Esophagus (tissue), 2 donors: ENCODE measurements around the gene MED25. TPM values are rescaled to one million over a fixed set of nuclear protein-coding genes. Genes with fewer than 3 reads are reported as not detected.

Source experiments
- H3K27ac ChIP-seq, 2 donors: one replicate each; pipeline ENCODE4 v1.5.1; 2013; ENCODE audit warnings: low read depth in 2 of 2, mild to moderate bottlenecking in 2 of 2, inconsistent platforms in 1 of 2, low read length in 1 of 2, moderate library complexity in 1 of 2
- H3K27me3 ChIP-seq, 2 donors: one replicate each; pipeline ENCODE4 v1.6.1; 2013; ENCODE audit warnings: low read length in 2 of 2, control low read depth in 1 of 2, mild to moderate bottlenecking in 1 of 2; ENCODE audit not compliant: insufficient read depth in 2 of 2, control insufficient read depth in 1 of 2
- H3K36me3 ChIP-seq, 2 donors: one replicate each; pipeline ENCODE4 v1.6.1; 2013; ENCODE audit warnings: low read length in 1 of 2; ENCODE audit not compliant: control insufficient read depth in 2 of 2, insufficient read depth in 2 of 2
- H3K4me1 ChIP-seq, 2 donors: one replicate each; pipeline ENCODE4 v1.6.1; 2013; ENCODE audit warnings: low read length in 1 of 2; ENCODE audit not compliant: control insufficient read depth in 2 of 2, insufficient read depth in 2 of 2
- H3K4me3 ChIP-seq, 2 donors: one replicate each; pipeline ENCODE4 v1.5.1; 2013; ENCODE audit warnings: low read length in 2 of 2, mild to moderate bottlenecking in 2 of 2, low read depth in 1 of 2, moderate library complexity in 1 of 2
- H3K9me3 ChIP-seq, 2 donors: one replicate each; pipeline ENCODE4 v1.6.1; 2013; ENCODE audit warnings: mild to moderate bottlenecking in 2 of 2, low read depth in 1 of 2, low read length in 1 of 2, moderate library complexity in 1 of 2; ENCODE audit not compliant: control insufficient read depth in 2 of 2, insufficient read depth in 1 of 2
- WGBS, 2 donors: extraction: QIAGEN DNeasy Blood & Tissue Kit; methylation state at CpG; one replicate each; pipeline ENCODE4 v1.1.7; 2013; 5-methylcytosine and 5-hydroxymethylcytosine counted together
- polyA plus RNA-seq, 2 donors: library from polyadenylated mRNA; stranded (reverse); fragments of 200-250 nt; gene quantifications; one replicate each; pipeline ENCODE4 v1.2.3, GENCODE V29; 2013
- donor health status: healthy with polysubstance abuse.
- donor health status: Bipolar disorder and iron deficiency.

MED25 gene
- polyA plus RNA-seq, 2 donors, result 27.7 to 54.9 TPM

DNA sequence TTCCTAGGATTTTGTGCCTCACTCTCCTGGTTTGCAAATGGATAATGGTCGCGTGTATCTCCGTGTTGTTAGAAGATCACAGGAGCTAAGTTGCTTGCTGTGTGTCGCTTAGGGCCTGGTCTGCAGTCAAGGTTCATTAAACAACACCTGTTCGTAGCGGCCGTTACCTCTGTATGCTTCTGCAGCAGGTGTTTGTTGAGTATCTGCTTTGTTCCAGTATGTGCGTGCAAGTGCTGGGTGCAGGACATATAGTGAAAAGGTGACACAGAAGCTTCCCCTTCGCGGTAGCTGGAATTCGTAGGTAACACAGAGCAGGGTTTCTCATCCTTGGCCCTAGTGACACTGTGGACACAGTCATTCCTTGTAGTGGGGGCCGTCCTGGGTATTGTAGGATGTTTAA lies 5.4 kb downstream of the MED25 start:
- peaks cover 4 to 7% of the 10 kb centered on the region in 2 donors for H3K4me1 ChIP-seq
- WGBS, 2 donors, result 86 to 94% methylated on average over 12 of the region's 12 CpGs
- peaks cover 0 to 25% of the 10 kb centered on the region in 2 donors for H3K36me3 ChIP-seq
- H3K9me3 ChIP-seq, result no peaks in the 10 kb centered on the region
- no peak overlapping the region for H3K4me3 ChIP-seq
- no peak overlapping the region for H3K27ac ChIP-seq
- no peaks in the 10 kb centered on the region for H3K27me3 ChIP-seq

DNA sequence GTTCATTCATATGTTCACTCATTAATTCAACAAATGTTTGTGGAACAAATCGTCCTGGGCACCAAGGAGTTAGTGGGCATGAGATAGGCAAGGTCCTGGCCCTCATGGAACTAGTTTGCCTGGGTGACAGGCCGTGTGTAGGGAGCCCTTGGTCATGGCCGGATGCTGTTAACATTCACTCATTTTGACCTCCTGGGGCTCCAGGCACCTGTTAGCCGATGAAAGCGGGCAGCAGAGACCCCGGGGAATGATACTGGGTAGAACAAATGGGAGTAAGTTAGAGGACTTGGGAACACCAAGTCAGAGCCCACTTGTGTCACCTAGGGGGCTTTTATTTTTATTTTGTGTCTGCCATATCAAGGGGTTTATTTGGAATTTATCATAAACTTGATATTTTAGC lies 6.6 kb downstream of the MED25 start:
- H3K27ac ChIP-seq, result no peak overlapping the region
- H3K9me3 ChIP-seq, result no peaks in the 10 kb centered on the region
- H3K36me3 ChIP-seq, result peaks cover 0 to 32% of the 10 kb centered on the region in 2 donors
- H3K4me1 ChIP-seq, result no peaks in the 10 kb centered on the region
- WGBS, 2 donors, result 90 to 93% methylated on average over 6 of the region's 6 CpGs
- no peak overlapping the region for H3K4me3 ChIP-seq
- no peaks in the 10 kb centered on the region for H3K27me3 ChIP-seq

DNA sequence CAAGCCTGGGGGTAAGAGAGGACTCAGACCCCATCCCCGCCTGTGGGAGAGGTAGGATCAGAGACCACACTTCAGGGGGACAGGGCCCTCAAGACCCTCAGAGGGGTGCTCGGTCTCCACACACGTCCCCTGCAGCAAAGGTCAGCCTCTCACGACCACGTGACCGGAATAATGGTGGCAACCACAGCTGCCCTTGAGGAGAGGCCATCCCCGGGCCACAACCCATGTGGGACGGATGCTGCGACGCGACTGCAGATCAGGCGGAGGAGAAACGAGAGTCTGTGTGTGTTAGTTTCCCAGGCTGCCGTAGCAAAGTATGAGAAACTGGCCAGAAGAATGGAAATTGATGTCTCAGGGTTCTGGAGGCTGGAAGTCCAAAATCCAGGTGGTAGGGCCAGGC lies 8.9 kb downstream of the MED25 start:
- H3K27me3 ChIP-seq, result no peaks in the 10 kb centered on the region
- no peak overlapping the region for H3K27ac ChIP-seq
- H3K36me3 ChIP-seq, result peaks cover 5 to 49% of the 10 kb centered on the region in 2 donors
- 91 to 92% methylated on average over 14 of the region's 14 CpGs for WGBS, 2 donors
- no peaks in the 10 kb centered on the region for H3K9me3 ChIP-seq
- no peaks in the 10 kb centered on the region for H3K4me1 ChIP-seq
- no peak overlapping the region for H3K4me3 ChIP-seq

DNA sequence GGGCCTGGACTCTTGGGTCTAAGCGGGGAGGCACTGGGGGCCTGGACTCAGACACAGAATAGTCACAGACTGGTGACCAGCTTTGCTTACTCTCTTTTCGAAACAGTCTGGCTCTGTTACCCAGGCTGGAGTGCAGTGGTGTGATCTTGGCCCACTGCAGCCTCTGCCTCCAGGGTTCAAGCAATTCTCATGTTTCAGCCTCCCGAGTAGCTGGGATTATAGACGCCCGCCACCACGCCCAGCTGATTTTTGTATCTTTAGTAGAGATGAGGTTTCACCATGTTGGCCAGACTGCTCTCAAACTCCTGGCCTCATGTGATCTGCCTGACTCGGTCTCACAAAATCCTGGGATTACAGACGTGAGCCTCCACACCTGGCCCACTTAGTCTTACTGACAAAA lies 11.1 kb downstream of the MED25 start:
- H3K4me3 ChIP-seq, result no peak overlapping the region
- H3K27me3 ChIP-seq, result no peaks in the 10 kb centered on the region
- 87 to 92% methylated on average over 8 of the region's 8 CpGs for WGBS, 2 donors
- H3K4me1 ChIP-seq, result no peaks in the 10 kb centered on the region
- H3K27ac ChIP-seq, result no peak overlapping the region
- peaks cover 8 to 55% of the 10 kb centered on the region in 2 donors for H3K36me3 ChIP-seq
- no peaks in the 10 kb centered on the region for H3K9me3 ChIP-seq

DNA sequence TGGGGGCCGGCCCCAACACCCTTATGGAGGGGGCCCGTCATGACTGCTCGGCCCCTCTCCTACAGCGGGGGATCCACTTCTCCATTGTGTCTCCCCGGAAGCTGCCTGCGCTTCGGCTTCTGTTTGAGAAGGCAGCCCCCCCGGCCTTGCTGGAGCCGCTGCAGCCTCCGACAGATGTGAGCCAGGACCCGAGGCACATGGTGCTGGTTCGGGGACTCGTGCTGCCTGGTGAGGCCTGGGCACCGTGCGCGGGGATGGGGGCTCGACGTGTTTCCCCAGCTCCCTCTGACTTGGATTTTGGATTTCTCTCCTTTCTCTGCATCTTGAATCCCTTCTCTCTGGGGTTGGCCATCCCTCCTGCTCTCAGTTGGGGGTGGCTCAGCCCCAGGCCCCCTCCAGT lies 11.6 kb downstream of the MED25 start:
- H3K27ac ChIP-seq, result no peak overlapping the region
- H3K36me3 ChIP-seq, result peaks cover 13 to 60% of the 10 kb centered on the region in 2 donors
- no peaks in the 10 kb centered on the region for H3K4me1 ChIP-seq
- WGBS, 2 donors, result 94 to 96% methylated on average over 18 of the region's 18 CpGs
- no peaks in the 10 kb centered on the region for H3K27me3 ChIP-seq
- no peak overlapping the region for H3K4me3 ChIP-seq
- no peaks in the 10 kb centered on the region for H3K9me3 ChIP-seq

DNA sequence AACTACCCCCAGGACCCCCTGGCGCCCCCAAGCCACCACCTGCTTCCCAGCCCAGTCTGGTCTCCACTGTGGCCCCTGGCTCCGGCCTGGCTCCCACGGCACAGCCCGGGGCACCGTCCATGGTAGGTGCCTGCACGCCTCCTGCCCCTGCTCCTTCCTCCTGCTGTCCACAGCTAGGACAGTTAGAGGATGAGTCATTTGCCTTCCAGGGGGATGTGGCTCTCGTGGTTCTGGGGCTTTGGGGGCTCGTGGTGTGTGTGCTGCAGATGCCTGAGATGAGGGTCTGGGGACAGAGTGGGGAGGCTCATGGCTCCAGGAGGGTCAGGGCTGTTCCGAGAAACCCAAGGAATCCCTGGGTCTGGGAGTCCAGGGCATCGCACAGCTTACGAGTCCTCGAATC lies 12.7 kb downstream of the MED25 start:
- Histone ChIP-seq H3K27me3 (no peaks in the 10 kb centered on the region), H3K4me3 (no peak overlapping the region), H3K27ac (no peak overlapping the region), H3K36me3 (peaks cover 16 to 67% of the 10 kb centered on the region in 2 donors), H3K4me1 (no peaks in the 10 kb centered on the region), H3K9me3 (no peaks in the 10 kb centered on the region)
- WGBS, 2 donors, result 91 to 95% methylated on average over 12 of the region's 12 CpGs

DNA sequence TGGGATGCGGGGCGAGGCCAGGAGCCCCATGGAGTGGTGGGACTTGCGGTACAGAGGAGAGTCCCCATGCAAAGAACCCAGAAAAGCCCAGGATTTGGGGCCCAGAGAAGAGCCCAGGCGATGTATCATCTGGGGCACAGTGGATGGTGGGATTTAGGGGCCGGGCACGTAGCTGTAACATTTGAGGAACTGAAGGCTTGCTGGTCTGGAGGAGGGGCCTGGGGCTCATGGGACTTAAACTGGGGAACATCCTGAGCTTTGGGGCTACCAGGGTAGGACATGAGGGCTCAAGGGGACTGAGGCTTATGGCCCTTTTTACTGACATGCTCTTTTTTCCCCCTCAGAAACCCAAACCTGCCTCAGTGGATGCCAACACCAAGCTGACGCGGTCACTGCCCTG lies 13.5 kb downstream of the MED25 start:
- WGBS, 2 donors, result 96 to 97% methylated on average over 8 of the region's 8 CpGs
- Histone ChIP-seq H3K27me3 (no peaks in the 10 kb centered on the region), H3K4me1 (no peaks in the 10 kb centered on the region), H3K36me3 (peaks cover 19 to 66% of the 10 kb centered on the region in 2 donors), H3K4me3 (no peak overlapping the region), H3K27ac (no peak overlapping the region), H3K9me3 (no peaks in the 10 kb centered on the region)

DNA sequence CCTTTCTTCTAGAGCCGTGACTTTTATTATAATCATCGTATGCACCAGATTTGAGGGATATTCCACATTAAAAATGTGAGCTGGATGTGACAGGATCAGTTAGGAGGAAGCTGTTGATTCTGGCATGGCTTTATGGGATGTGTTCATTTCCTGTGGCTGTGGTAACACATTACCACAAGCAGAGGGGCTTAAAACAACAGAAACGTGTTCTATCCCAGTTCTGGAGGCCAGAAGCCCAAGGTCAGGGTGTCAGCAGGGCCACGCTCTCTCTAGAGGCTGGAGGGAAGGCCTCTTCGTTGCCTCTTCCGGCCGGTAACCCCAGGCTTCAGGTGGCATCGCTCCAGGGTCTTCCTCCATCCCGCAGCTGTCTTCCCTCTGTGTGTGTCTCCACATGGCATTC lies 14.5 kb downstream of the MED25 start:
- H3K36me3 ChIP-seq, result peaks cover 19 to 65% of the 10 kb centered on the region in 2 donors
- no peaks in the 10 kb centered on the region for H3K9me3 ChIP-seq
- WGBS, 2 donors, result 71 to 72% methylated on average over 7 to 9 of the region's 9 CpGs
- no peaks in the 10 kb centered on the region for H3K4me1 ChIP-seq
- H3K27ac ChIP-seq, result no peak overlapping the region
- H3K27me3 ChIP-seq, result no peaks in the 10 kb centered on the region
- H3K4me3 ChIP-seq, result no peak overlapping the region

DNA sequence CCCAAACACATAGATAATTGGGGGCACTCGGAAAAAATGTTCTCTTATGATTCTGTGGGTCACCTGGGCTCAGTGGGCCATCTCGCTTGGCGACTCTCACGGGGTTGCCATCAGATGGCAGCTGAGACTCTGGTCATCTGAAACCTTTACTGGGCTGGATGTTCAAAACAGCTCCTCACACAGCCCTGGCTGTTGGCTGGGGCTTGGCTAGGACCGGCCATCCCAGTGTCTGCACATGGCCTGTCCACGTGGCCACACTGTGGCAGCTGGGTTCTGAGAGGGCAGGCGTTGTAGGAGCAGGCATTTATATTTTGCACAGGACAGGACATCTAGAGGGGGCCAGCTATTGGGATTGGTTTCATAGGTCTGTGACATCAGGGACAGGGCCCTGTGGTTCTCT lies 15.5 kb downstream of the MED25 start:
- H3K9me3 ChIP-seq, result no peaks in the 10 kb centered on the region

DNA sequence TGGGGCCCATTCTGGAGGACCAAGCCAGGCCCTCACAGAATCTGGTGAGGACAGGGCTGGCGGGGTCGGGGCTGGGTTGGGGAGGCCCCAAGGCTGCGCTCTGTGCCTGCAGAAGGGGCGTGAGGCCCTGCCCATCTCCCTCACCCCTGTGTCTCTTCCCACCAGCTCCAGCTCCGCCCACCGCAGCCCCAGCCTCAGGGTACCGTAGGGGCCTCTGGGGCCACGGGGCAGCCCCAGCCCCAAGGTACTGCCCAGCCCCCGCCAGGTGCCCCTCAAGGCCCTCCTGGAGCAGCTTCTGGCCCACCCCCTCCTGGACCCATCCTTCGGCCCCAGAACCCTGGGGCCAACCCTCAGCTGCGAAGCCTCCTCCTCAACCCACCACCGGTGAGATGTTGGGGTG lies 17.5 kb downstream of the MED25 start:
- no peaks in the 10 kb centered on the region for H3K9me3 ChIP-seq
- H3K36me3 ChIP-seq, result peaks cover 24 to 53% of the 10 kb centered on the region in 2 donors
- no peak overlapping the region for H3K4me3 ChIP-seq
- H3K27ac ChIP-seq, result no peak overlapping the region
- H3K27me3 ChIP-seq, result no peaks in the 10 kb centered on the region
- no peaks in the 10 kb centered on the region for H3K4me1 ChIP-seq
- 97% methylated on average over 12 of the region's 12 CpGs for WGBS, 2 donors

More for the DNA sequence above, 15.5 kb downstream of the MED25 start:
- H3K4me1 ChIP-seq, result no peaks in the 10 kb centered on the region
- H3K27me3 ChIP-seq, result no peaks in the 10 kb centered on the region
- peaks cover 19 to 66% of the 10 kb centered on the region in 2 donors for H3K36me3 ChIP-seq
- WGBS, 2 donors, result 91 to 92% methylated on average over 7 of the region's 7 CpGs
- H3K4me3 ChIP-seq, result no peak overlapping the region
- no peak overlapping the region for H3K27ac ChIP-seq
